ENCODE results near the gene KRTAP13-4.

The KRTAP13-4 gene

GRCh38 chr21:30430170-30430655 is at the start of gene KRTAP13-4:
Gene KRTAP13-4, plus strand, starts transcription at chr21:30430220. Its CDS starts 56 bp downstream, at chr21:30430276.
- DNase-seq (ENCODE audit: low read depth, low spot score), result no peak

- no peak for DNase-seq (ENCODE audit: low read depth, low spot score)
Measured at GRCh38 chr21:30382201-30382600, 47.8 kb upstream of the KRTAP13-4 start.

GRCh38 chr21:30391492-30392025 is 38.5 kb upstream of the KRTAP13-4 start:
- no peak for DNase-seq (ENCODE audit: low read depth, low spot score)

GRCh38 chr21:30395731-30396130 is 34.3 kb upstream of the KRTAP13-4 start, which contains the start of gene KRTAP13-1:
Gene KRTAP13-1, plus strand, starts transcription at chr21:30396031. Its CDS starts 56 bp downstream, at chr21:30396087.
- DNase-seq (ENCODE audit: low read depth, low spot score), result no peak

GRCh38 chr21:30408782-30409494 is 21.1 kb upstream of the KRTAP13-4 start:
- no peak for DNase-seq (ENCODE audit: low read depth, low spot score)

GRCh38 chr21:30415993-30416392 is 14.0 kb upstream of the KRTAP13-4 start:
- DNase-seq (ENCODE audit: low read depth, low spot score), result no peak

- no peak for DNase-seq (ENCODE audit: low read depth, low spot score)
Measured at GRCh38 chr21:30425826-30426225, 4.2 kb upstream of the KRTAP13-4 start, which contains the start of gene KRTAP13-3. Gene KRTAP13-3, minus strand, starts transcription at chr21:30425926. Its CDS starts 14 bp downstream, at chr21:30425912.

- DNase-seq (ENCODE audit: low read depth, low spot score), result no peak
Measured at GRCh38 chr21:30426731-30427130, 3.3 kb upstream of the KRTAP13-4 start.

GRCh38 chr21:30434033-30434631 is 4.1 kb downstream of the KRTAP13-4 start:
- no peak for DNase-seq (ENCODE audit: low read depth, low spot score)

- DNase-seq (ENCODE audit: low read depth, low spot score), result no peak
Measured at GRCh38 chr21:30437010-30437565, 7.1 kb downstream of the KRTAP13-4 start.

- DNase-seq (ENCODE audit: low read depth, low spot score), result no peak
Measured at GRCh38 chr21:30439975-30440374, 10.0 kb downstream of the KRTAP13-4 start, which contains the start of gene KRTAP15-1. Gene KRTAP15-1, plus strand, starts transcription at chr21:30440275. Its CDS starts 53 bp downstream, at chr21:30440328.

GRCh38 chr21:30443226-30443625 is 13.2 kb downstream of the KRTAP13-4 start:
- no peak for DNase-seq (ENCODE audit: low read depth, low spot score)

- DNase-seq (ENCODE audit: low read depth, low spot score), result no peak
Measured at GRCh38 chr21:30444204-30444603, 14.2 kb downstream of the KRTAP13-4 start.

GRCh38 chr21:30447056-30447455 is 17.0 kb downstream of the KRTAP13-4 start:
- DNase-seq (ENCODE audit: low read depth, low spot score), result no peak

- DNase-seq (ENCODE audit: low read depth, low spot score), result no peak
Measured at GRCh38 chr21:30448514-30448913, 18.5 kb downstream of the KRTAP13-4 start.

GRCh38 chr21:30463713-30464112 is 33.7 kb downstream of the KRTAP13-4 start:
- DNase-seq (ENCODE audit: low read depth, low spot score), result no peak

GRCh38 chr21:30468900-30469714 is 39.1 kb downstream of the KRTAP13-4 start:
- no peak for DNase-seq (ENCODE audit: low read depth, low spot score)

GRCh38 chr21:30478004-30478403 is 48.0 kb downstream of the KRTAP13-4 start:
- DNase-seq (ENCODE audit: low read depth, low spot score), result no peak

GRCh38 chr21:30479259-30479658 is 49.2 kb downstream of the KRTAP13-4 start:
- DNase-seq (ENCODE audit: low read depth, low spot score), result no peak

- DNase-seq (ENCODE audit: low read depth, low spot score), result no peak
Measured at GRCh38 chr21:30480145-30480544, 50.1 kb downstream of the KRTAP13-4 start, which contains the start of gene KRTAP19-1. Gene KRTAP19-1, minus strand, starts transcription at chr21:30480367. Its CDS starts 50 bp downstream, at chr21:30480317.

All from smooth muscle cell of the brain vasculature (primary cell).